ENCODE measurements around the gene AGAP1.

Gene AGAP1

GRCh38 chr2:235569837-235570236 is 76.0 kb downstream of the AGAP1 start:
- no peak for ATAC-seq (ENCODE audit: low read depth)
- no peak for DNase-seq (ENCODE audit: low spot score)
- Histone ChIP-seq H3K27ac (ENCODE audit: poor library complexity, severe bottlenecking) (no peak overlapping the region), H3K4me1 (ENCODE audit: insufficient read depth, poor library complexity, severe bottlenecking) (no peaks in the 10 kb centered on the region), H3K4me3 (ENCODE audit: severe bottlenecking) (no peak overlapping the region), H3K36me3 (ENCODE audit: low read depth) (no peaks in the 10 kb centered on the region), H3K27me3 (ENCODE audit: insufficient read depth, poor library complexity, severe bottlenecking) (no peaks in the 10 kb centered on the region), H3K9me3 (ENCODE audit: severe bottlenecking) (no peaks in the 10 kb centered on the region)
- TF ChIP-seq CTCF (IDR thresholded peaks at IDR 0.05; ENCODE audit: poor library complexity, severe bottlenecking): no peak

GRCh38 chr2:235570256-235570655 is 76.4 kb downstream of the AGAP1 start:
- H3K27ac ChIP-seq (ENCODE audit: poor library complexity, severe bottlenecking): no peak overlapping the region

GRCh38 chr2:235570966-235571692 is 77.3 kb downstream of the AGAP1 start:
- Histone ChIP-seq H3K4me3 (ENCODE audit: severe bottlenecking) (no peak overlapping the region), H3K4me1 (ENCODE audit: insufficient read depth, poor library complexity, severe bottlenecking) (no peaks in the 10 kb centered on the region), H3K27me3 (ENCODE audit: insufficient read depth, poor library complexity, severe bottlenecking) (no peaks in the 10 kb centered on the region), H3K36me3 (ENCODE audit: low read depth) (no peaks in the 10 kb centered on the region), H3K9me3 (ENCODE audit: severe bottlenecking) (no peaks in the 10 kb centered on the region), H3K27ac (ENCODE audit: poor library complexity, severe bottlenecking) (no peak overlapping the region)
- TF ChIP-seq CTCF (IDR thresholded peaks at IDR 0.05; ENCODE audit: poor library complexity, severe bottlenecking): no peak
- DNase-seq (ENCODE audit: low spot score): no peak
- ATAC-seq (ENCODE audit: low read depth): no peak

More at GRCh38 chr2:235570256-235570655, 76.4 kb downstream of the AGAP1 start:
- Histone ChIP-seq H3K36me3 (ENCODE audit: low read depth) (no peaks in the 10 kb centered on the region), H3K4me3 (ENCODE audit: severe bottlenecking) (no peak overlapping the region), H3K27me3 (ENCODE audit: insufficient read depth, poor library complexity, severe bottlenecking) (no peaks in the 10 kb centered on the region), H3K4me1 (ENCODE audit: insufficient read depth, poor library complexity, severe bottlenecking) (no peaks in the 10 kb centered on the region), H3K9me3 (ENCODE audit: severe bottlenecking) (no peaks in the 10 kb centered on the region)
- ATAC-seq (ENCODE audit: low read depth) (no peak), DNase-seq (ENCODE audit: low spot score) (no peak)
- TF ChIP-seq CTCF (IDR thresholded peaks at IDR 0.05; ENCODE audit: poor library complexity, severe bottlenecking): no peak

GRCh38 chr2:235572592-235572991 is 78.7 kb downstream of the AGAP1 start:
- Histone ChIP-seq H3K27ac (ENCODE audit: poor library complexity, severe bottlenecking) (no peak overlapping the region), H3K4me1 (ENCODE audit: insufficient read depth, poor library complexity, severe bottlenecking) (no peaks in the 10 kb centered on the region), H3K27me3 (ENCODE audit: insufficient read depth, poor library complexity, severe bottlenecking) (no peaks in the 10 kb centered on the region), H3K9me3 (ENCODE audit: severe bottlenecking) (no peaks in the 10 kb centered on the region), H3K36me3 (ENCODE audit: low read depth) (no peaks in the 10 kb centered on the region), H3K4me3 (ENCODE audit: severe bottlenecking) (no peak overlapping the region)
- no peak for ATAC-seq (ENCODE audit: low read depth)
- no peak for DNase-seq (ENCODE audit: low spot score)
- TF ChIP-seq CTCF (IDR thresholded peaks at IDR 0.05; ENCODE audit: poor library complexity, severe bottlenecking): no peak

Data from RWPE2 (cell line).